Liver (tissue), 9 donors: Measurements from ENCODE around the gene POMC. TPM values are rescaled to one million over a fixed set of nuclear protein-coding genes. Genes with fewer than 3 reads are reported as not detected.

Source experiments
- DNase-seq: peaks from one replicate; pipeline ENCODE4 v3.0.0-alpha.2; 2017; ENCODE audit warnings: low spot score
- H3K27ac ChIP-seq, 2 donors: one replicate each; pipeline ENCODE4 v1.7.0; 2013; ENCODE audit warnings: inconsistent platforms in 2 of 2, low read length in 2 of 2, control low read depth in 1 of 2, low read depth in 1 of 2, mild to moderate bottlenecking in 1 of 2
- H3K27me3 ChIP-seq, 4 donors: one replicate each; pipeline versions ENCODE4 v1.6.1 to v1.7.0; 2013; ENCODE audit warnings: low read length in 3 of 4, inconsistent platforms in 1 of 4, mild to moderate bottlenecking in 1 of 4, moderate library complexity in 1 of 4; ENCODE audit not compliant: control insufficient read depth in 4 of 4, insufficient read depth in 4 of 4
- H3K36me3 ChIP-seq, 4 donors: one replicate each; pipeline versions ENCODE4 v1.6.1 to v1.7.0; 2013; ENCODE audit warnings: low read length in 3 of 4, mild to moderate bottlenecking in 3 of 4, low read depth in 1 of 4, moderate library complexity in 1 of 4; ENCODE audit not compliant: control insufficient read depth in 4 of 4, insufficient read depth in 3 of 4
- H3K4me1 ChIP-seq, 4 donors: one replicate each; pipeline versions ENCODE4 v1.6.1 to v1.7.0; 2013; ENCODE audit warnings: low read length in 3 of 4, mild to moderate bottlenecking in 3 of 4, moderate library complexity in 1 of 4; ENCODE audit not compliant: control insufficient read depth in 4 of 4, insufficient read depth in 4 of 4
- H3K4me3 ChIP-seq, 3 donors: one replicate each; pipeline versions ENCODE4 v1.6.1 to v1.7.0; 2013; ENCODE audit warnings: low read length in 3 of 3, control low read depth in 1 of 3, low read depth in 1 of 3, mild to moderate bottlenecking in 1 of 3
- H3K9ac ChIP-seq, 2 donors: one replicate each; pipeline ENCODE4 v1.7.0; 2013; ENCODE audit warnings: low read length in 2 of 2, mild to moderate bottlenecking in 2 of 2, moderate library complexity in 2 of 2, control low read depth in 1 of 2, low read depth in 1 of 2
- H3K9me3 ChIP-seq, 4 donors: one replicate each; pipeline versions ENCODE4 v1.6.1 to v1.7.0; 2013; ENCODE audit warnings: low read length in 3 of 4; ENCODE audit not compliant: control insufficient read depth in 4 of 4
- ATF3 ChIP-seq: IDR thresholded peaks from 2 replicates; pipeline ENCODE4 v1.6.1; 2016; ENCODE audit warnings: antibody characterized with exemption
- EGR1 ChIP-seq, 2 donors: IDR thresholded peaks; 2 replicates each; pipeline ENCODE4 v1.6.1; 2016 to 2018; ENCODE audit warnings: antibody characterized with exemption in 2 of 2, low read depth in 2 of 2
- FOXA1 ChIP-seq: IDR thresholded peaks from 2 replicates; pipeline ENCODE4 v1.6.1; 2016; ENCODE audit warnings: antibody characterized with exemption
- FOXA2 ChIP-seq: IDR thresholded peaks from 2 replicates; pipeline ENCODE4 v1.6.1; 2016; ENCODE audit warnings: antibody characterized with exemption
- GABPA ChIP-seq, 2 donors: IDR thresholded peaks in 1 of 2; conservative IDR thresholded peaks in 1 of 2; 2 replicates each; pipeline ENCODE4 v1.6.1; 2016; ENCODE audit warnings: antibody characterized with exemption in 2 of 2, mild to moderate bottlenecking in 1 of 2, moderate library complexity in 1 of 2
- HNF4A ChIP-seq, 2 donors: conservative IDR thresholded peaks; 2 replicates each; pipeline ENCODE4 v1.6.1; 2016; ENCODE audit warnings: antibody characterized with exemption in 2 of 2, mild to moderate bottlenecking in 2 of 2
- HNF4G ChIP-seq: IDR thresholded peaks from 2 replicates; pipeline ENCODE4 v1.6.1; 2016; ENCODE audit warnings: antibody characterized with exemption
- JUND ChIP-seq, 2 donors: IDR thresholded peaks; 2 replicates each; pipeline ENCODE4 v1.6.1; 2016; ENCODE audit warnings: antibody characterized with exemption in 2 of 2
- NR2F2 ChIP-seq: IDR thresholded peaks from 2 replicates; pipeline ENCODE4 v1.6.1; 2016; ENCODE audit warnings: antibody characterized with exemption
- REST ChIP-seq: IDR thresholded peaks from 2 replicates; pipeline ENCODE4 v1.6.1; 2016; ENCODE audit warnings: antibody characterized with exemption, mild to moderate bottlenecking
- RXRA ChIP-seq, 2 donors: IDR thresholded peaks; 2 replicates each; pipeline ENCODE4 v1.6.1; 2017 to 2018; ENCODE audit warnings: antibody characterized with exemption in 2 of 2, mild to moderate bottlenecking in 1 of 2
- SP1 ChIP-seq: IDR thresholded peaks from 2 replicates; pipeline ENCODE4 v1.6.1; 2018; ENCODE audit warnings: antibody characterized with exemption, mild to moderate bottlenecking
- TAF1 ChIP-seq: conservative IDR thresholded peaks from 2 replicates; pipeline ENCODE4 v1.6.1; 2016; ENCODE audit warnings: antibody characterized with exemption, mild to moderate bottlenecking
- YY1 ChIP-seq: IDR thresholded peaks from 2 replicates; pipeline ENCODE4 v1.6.1; 2016; ENCODE audit warnings: antibody characterized with exemption, mild to moderate bottlenecking
- ZBTB33 ChIP-seq: IDR thresholded peaks from 2 replicates; pipeline ENCODE4 v1.6.1; 2016; ENCODE audit warnings: antibody characterized with exemption
- WGBS: extraction: QIAGEN DNeasy Blood & Tissue Kit; methylation state at CpG from one replicate; pipeline ENCODE4 v1.1.7; 2013; 5-methylcytosine and 5-hydroxymethylcytosine counted together
- polyA plus RNA-seq, 2 donors: library from polyadenylated mRNA; stranded (reverse) in 1 of 2; unstranded in 1 of 2; fragments of 200-250 nt in 1 of 2; fragments of >200 nt in 1 of 2; fragmentation: Nextera tagmentation in 1 of 2; extraction: Ambion mirVana in 1 of 2; gene quantifications; one replicate each; pipeline versions ENCODE4 v1.2.1 to v1.2.3, GENCODE V29; 2013 to 2015
- total RNA-seq, 2 donors: library from RNA; depleted of rRNA; stranded (reverse); fragments of >200 nt; gene quantifications; one replicate each; pipeline ENCODE4 v1.2.3, GENCODE V29; 2014
- donor health status: healthy.
- donor health status: healthy.
- donor health status: healthy.
- donor health status: healthy.
- donor health status: healthy.

Gene POMC
- total and polyA plus RNA-seq, 4 donors, result 0.67 to 7.8 (median 0.93) TPM

- TF ChIP-seq ATF3 (no peak), REST (no peak), EGR1 (IDR thresholded peaks at IDR 0.05; ENCODE audit: low read depth in 2 of 2) (no peak), YY1 (no peak), FOXA2 (no peak), SP1 (no peak), GABPA (IDR thresholded peaks at IDR 0.05 in 1 of 2, conservative IDR thresholded peaks at IDR 0.05 in 1 of 2) (no peak), RXRA (IDR thresholded peaks at IDR 0.05) (no peak)
- no peak for DNase-seq
- H3K36me3 ChIP-seq, result no peaks in the 10 kb centered on the region
- no peak overlapping the region for H3K27ac ChIP-seq
- no peaks in the 10 kb centered on the region for H3K4me1 ChIP-seq
- no peak overlapping the region for H3K9ac ChIP-seq
- no peak overlapping the region for H3K4me3 ChIP-seq
- H3K27me3 ChIP-seq, result no peaks in the 10 kb centered on the region
- 78% methylated on average over 5 of the region's 5 CpGs for whole genome bisulfite sequencing
- no peaks in the 10 kb centered on the region for H3K9me3 ChIP-seq
Observed at GRCh38 chr2:25198576-25198975, 30.2 kb upstream of the POMC start.

GRCh38 chr2:25198209-25198525, 29.8 kb upstream of the POMC start:
- TF ChIP-seq GABPA (IDR thresholded peaks at IDR 0.05 in 1 of 2, conservative IDR thresholded peaks at IDR 0.05 in 1 of 2) (no peak), ZBTB33 (no peak), SP1 (no peak), NR2F2 (no peak), ATF3 (no peak), YY1 (no peak), FOXA1 (no peak), TAF1 (no peak), JUND (IDR thresholded peaks at IDR 0.05) (no peak), RXRA (IDR thresholded peaks at IDR 0.05) (no peak), HNF4A (conservative IDR thresholded peaks at IDR 0.05) (no peak), HNF4G (no peak), FOXA2 (no peak), REST (no peak)
- DNase-seq, result no peak
- no peaks in the 10 kb centered on the region for H3K36me3 ChIP-seq
- no peak overlapping the region for H3K27ac ChIP-seq
- H3K9me3 ChIP-seq, result no peaks in the 10 kb centered on the region
- no peak overlapping the region for H3K4me3 ChIP-seq
- WGBS, result 53% methylated on average over 4 of the region's 4 CpGs
- H3K4me1 ChIP-seq, result no peaks in the 10 kb centered on the region
- no peak overlapping the region for H3K9ac ChIP-seq
- H3K27me3 ChIP-seq, result no peaks in the 10 kb centered on the region
